GM23338 (cell line): ENCODE results near the gene CEACAM16.

Source experiments
- CREB1 ChIP-seq: fragments of 250-450 bp; sonication (Bioruptor Pico); IDR thresholded peaks from 2 replicates; pipeline ENCODE4 v1.5.0; 2020; ENCODE audit warnings: low read depth, mild to moderate bottlenecking, moderate library complexity
- CTCF ChIP-seq, 2 experiments: fragments of 200-600 bp in 1 of 2; sonication (generic) in 1 of 2; conservative IDR thresholded peaks; 2 replicates each; pipeline versions ENCODE4 v1.5.1 to v1.6.1; 2016 to 2017; ENCODE audit warnings: antibody characterized with exemption in 2 of 2, low read depth in 2 of 2, mild to moderate bottlenecking in 2 of 2, moderate library complexity in 1 of 2
- ETS1 ChIP-seq: IDR thresholded peaks from 2 replicates; pipeline ENCODE4 v1.6.1; 2016; ENCODE audit warnings: antibody characterized with exemption
- EZH2 ChIP-seq: fragments of 200-600 bp; sonication (generic); IDR thresholded peaks from one replicate; pipeline ENCODE4 v1.8.0; 2017; ENCODE audit warnings: antibody characterized with exemption, mild to moderate bottlenecking, low read depth; ENCODE audit not compliant: unreplicated experiment
- EZH2phosphoT487 ChIP-seq: fragments of 200-600 bp; sonication (generic); IDR thresholded peaks from one replicate; pipeline ENCODE4 v1.8.1; 2018; ENCODE audit warnings: antibody characterized with exemption; ENCODE audit not compliant: unreplicated experiment
- JUNB ChIP-seq: IDR thresholded peaks from one replicate; pipeline ENCODE4 v1.6.1; 2016; ENCODE audit warnings: antibody characterized with exemption; ENCODE audit not compliant: unreplicated experiment
- POLR2AphosphoS5 ChIP-seq: IDR thresholded peaks from 2 replicates; pipeline ENCODE4 v1.6.1; 2016; ENCODE audit warnings: antibody characterized with exemption, low read depth
- REST ChIP-seq: IDR thresholded peaks from one replicate; pipeline ENCODE4 v1.6.1; 2018; ENCODE audit warnings: antibody characterized with exemption; ENCODE audit not compliant: unreplicated experiment
- STAT1 ChIP-seq: IDR thresholded peaks from one replicate; pipeline ENCODE4 v1.6.1; 2016; ENCODE audit warnings: antibody characterized with exemption; ENCODE audit not compliant: unreplicated experiment
- ZNF114 ChIP-seq: fragments of 250-450 bp; sonication (Bioruptor Pico); IDR thresholded peaks from 2 replicates; pipeline ENCODE4 v1.5.0; 2020; ENCODE audit warnings: mild to moderate bottlenecking, moderate library complexity
- ZNF331 ChIP-seq: fragments of 250-450 bp; sonication (Bioruptor Pico); IDR thresholded peaks from 2 replicates; pipeline ENCODE4 v1.5.0; 2020; ENCODE audit warnings: low read depth, mild to moderate bottlenecking, moderate library complexity
- ZNF462 ChIP-seq: fragments of 250-450 bp; sonication (Bioruptor Pico); IDR thresholded peaks from 2 replicates; pipeline ENCODE4 v1.5.0; 2020; ENCODE audit warnings: mild to moderate bottlenecking, moderate library complexity

- TF ChIP-seq REST (no peak), CTCF (conservative IDR thresholded peaks at IDR 0.05; ENCODE audit: low read depth in 2 of 2) (no peak), EZH2 (no peak), EZH2phosphoT487 (no peak), CREB1 (CRISPR knock-in tag) (no peak), POLR2AphosphoS5 (no peak), STAT1 (no peak), ETS1 (no peak), ZNF331 (CRISPR knock-in tag) (no peak), JUNB (no peak), ZNF462 (CRISPR knock-in tag) (no peak), ZNF114 (no peak)
These were observed 3.7 kb downstream of the CEACAM16 start for GRCh38 chr19:44702551-44703176.
